Measurements from ENCODE around the gene GPR78.
"Not testable (repeated sequence)": the region's sequence is repeated elsewhere in the genome, so short reads cannot be mapped to it uniquely, and the experiment has no call there.

- TF ChIP-seq CTCF (conservative IDR thresholded peaks at IDR 0.05); ZFX (IDR thresholded peaks at IDR 0.05): not testable (repeated sequence)
Measured at GRCh38 chr4:8624601-8625272, 44.5 kb downstream of the GPR78 start.
